Measurements from ENCODE around the gene UNC119.

The UNC119 gene

DNA sequence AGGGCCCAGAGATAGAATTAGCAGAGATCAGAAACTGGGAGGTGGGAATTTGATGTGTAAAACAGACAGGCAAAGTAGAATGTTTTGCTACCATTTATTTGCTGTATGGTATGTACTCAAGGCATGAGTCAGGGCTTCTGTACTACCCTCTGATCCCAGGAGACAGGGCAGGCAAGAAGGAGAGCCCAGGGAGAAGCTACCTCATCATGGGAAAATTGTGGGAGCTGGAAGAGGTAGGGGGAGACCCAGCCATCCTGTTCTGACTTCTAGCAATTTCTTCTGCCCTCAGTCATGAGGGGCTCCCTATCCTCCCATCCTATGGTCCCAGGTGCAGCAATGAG is 20.6 kb upstream of the UNC119 start:
- no peak for DNase-seq (ENCODE audit: low spot score)

DNA sequence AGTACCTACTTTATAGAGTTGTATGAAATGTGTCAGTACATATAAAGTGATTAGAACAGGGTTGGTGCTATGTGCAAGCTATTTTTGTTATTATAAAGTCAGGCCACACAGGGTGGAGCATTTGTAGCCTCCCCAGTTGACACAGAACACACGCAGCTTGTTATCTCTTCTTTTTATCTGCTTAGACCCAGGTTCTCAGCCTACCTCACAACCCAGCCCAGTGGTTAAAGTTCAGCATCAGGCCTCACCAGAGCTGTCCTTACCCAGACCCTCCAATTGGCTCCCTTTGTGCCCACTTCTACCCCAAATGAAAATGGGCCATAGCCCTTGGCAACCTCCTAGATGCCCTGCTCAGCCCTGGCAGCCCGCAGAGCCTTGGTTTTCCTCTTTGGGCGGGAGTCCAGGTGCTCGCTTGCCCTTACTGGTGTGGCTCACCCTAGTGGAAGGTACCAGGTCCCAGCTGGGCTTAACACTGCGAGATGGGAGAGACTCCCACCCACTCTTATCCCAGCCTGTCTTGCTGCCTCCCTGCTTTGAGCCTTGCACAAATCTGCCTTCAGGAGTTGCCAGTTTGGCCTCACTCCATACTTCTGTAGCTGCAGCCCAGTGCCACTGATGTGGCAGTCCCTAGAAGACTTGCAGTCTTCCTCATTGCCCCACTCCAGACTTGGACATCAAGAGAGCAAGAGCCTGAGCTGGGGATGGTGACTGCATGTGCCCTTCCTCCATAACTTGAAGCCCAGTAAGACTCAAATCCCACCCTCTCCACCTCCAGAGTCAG is 20.0 kb upstream of the UNC119 start:
- no peak for DNase-seq (ENCODE audit: low spot score)

DNA sequence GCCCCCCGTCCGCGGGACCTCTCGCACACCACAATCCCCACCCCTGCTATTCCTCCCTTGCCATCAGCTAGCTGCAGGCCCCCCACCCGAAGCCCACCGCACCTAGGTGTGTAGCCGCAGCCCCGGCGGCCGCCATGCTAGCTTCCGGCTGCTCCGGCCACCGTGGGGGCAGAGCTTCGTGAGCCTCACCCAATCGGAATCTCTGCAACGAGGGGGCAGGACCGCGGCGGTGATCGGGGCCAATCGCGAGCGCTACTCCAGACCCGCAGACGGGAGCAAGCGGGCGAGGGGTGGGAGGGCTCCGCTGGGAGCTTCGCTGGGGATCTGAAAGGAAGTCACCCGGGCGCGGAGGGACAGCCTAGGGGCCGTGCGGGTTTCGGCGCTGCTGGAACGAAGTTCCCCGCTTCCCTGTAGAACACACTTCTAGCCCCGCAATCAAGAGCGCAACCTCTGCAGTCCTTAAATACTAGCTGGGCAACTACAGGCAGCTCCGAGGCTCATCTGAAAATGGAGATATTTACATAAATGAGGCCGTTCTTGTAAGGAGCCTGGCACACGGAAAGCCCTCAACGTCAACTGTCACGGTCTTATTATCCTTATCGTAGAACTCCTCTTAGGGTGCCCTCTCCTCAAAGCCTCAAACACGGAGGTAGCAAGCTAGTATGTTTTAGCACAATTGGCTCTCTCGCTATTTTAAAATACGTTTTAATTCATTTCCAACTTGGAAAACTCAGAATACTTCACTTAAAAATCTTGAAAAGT is 19.1 kb upstream of the UNC119 start, which contains the start of gene PIGS:
Gene PIGS (minus strand): TSS at position 164 of the 762 bp plus-strand sequence. CDS start 28 bp downstream, at position 136.
- peak; percentile 90 for DNase-seq (ENCODE audit: low spot score)

DNA sequence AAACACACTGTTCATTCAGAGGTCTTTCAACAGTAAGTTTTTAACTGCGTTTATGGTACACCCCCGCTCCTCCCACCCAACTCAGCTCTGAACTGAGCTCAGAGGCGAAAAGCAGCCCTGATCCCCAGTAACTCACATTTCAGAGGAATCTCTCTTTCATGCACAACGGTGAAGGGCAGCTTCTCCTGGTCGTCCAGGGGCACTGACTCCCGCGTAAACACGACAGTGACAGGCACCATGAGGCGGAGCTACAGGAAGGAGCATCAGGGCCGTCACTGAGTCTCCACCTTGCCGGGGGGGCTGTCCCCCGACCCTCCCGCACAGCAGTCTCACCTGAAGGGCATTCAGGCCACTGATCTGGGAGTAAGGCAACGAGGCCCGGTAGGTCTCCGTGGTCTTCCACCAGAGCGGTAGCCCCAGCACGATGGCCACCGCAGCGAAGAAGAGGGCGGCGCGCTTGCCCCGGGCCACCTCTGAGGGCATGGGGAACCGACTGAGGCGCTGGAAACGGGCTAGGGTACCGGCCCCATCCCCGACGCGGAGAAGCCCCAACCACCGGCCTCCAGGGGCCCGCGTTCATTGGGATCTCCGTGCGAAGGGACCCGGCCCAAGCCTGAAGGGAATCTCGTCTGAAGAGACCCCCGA is 18.4 kb upstream of the UNC119 start:
- DNase-seq (ENCODE audit: low spot score): peak; percentile 45

DNA sequence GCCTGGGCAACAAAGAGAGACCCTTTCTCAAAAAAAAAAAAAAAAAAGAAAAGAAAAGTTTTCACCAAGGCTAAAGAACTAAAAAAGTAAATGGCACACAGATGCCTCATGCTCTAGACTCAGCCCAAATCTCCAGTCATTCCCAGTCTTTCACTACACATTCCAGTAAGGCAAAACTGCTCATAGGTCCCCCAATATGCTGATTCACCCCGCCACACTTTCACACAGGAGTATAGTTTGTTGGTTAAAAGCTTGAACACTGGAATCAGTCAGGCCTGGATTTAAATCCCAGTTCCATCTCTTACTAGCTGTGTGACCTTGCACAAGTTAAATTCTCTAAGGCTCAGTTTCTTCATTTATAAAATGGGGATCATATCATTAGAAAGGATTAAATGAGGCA is 17.0 kb upstream of the UNC119 start:
- DNase-seq (ENCODE audit: low spot score): no peak

DNA sequence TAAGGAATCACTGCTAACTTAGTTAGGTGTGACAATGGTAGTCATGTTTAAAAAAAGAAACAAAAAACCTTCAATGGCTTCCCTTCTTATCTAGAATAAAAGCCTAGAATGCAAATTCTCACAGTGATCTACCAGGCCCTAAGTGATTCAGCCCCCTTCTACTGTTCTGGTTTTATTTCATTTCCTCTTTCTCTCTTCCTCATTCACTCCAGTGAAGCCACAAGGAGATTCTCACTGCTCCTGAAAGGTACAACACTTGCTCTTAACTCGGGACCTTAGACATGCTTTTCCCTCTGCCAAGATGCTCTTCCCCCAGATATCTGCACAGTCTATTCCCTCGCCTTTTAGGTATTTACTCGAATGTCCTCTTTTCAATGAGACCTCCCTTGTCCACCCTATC is 15.2 kb upstream of the UNC119 start:
- no peak for DNase-seq (ENCODE audit: low spot score)

DNA sequence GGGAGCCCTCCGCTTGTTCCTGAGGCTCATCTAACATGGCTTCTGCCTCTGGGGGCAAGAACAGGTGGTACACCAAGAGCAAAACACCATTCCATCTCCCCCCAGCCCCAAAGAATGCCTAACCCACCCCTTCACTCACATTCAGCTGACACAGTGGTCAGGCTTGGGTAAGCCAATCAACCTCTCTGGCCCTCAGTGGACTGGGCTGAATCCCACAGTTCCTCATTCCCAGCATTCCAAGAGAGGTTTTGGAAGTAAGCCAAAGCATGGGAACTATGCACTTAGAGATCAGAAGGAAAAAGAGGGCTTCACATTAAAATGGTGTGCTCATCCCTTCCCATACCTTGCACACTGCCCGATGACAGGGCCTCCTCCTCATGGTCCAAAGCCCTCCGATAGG is 11.1 kb upstream of the UNC119 start:
- no peak for DNase-seq (ENCODE audit: low spot score)

DNA sequence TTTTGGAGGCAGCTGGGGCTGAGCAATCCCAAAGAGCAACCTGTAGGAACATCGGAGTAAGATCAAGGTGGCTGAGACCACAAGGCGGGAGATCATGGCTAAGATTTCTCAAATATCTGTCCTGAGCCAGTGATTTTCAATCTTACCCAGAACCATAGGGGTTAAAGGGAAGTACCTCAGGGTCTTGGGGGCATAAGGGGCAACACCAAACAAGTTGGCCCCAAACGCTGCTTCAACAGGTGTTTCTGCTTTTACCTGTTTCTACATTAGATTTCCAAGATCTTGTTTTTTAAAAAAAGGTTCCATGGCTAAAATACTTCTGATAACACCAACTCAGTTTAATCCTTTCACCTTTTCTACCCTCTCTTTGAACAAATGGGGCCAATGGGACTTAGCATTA is 2.6 kb upstream of the UNC119 start:
- DNase-seq (ENCODE audit: low spot score): no peak

DNA sequence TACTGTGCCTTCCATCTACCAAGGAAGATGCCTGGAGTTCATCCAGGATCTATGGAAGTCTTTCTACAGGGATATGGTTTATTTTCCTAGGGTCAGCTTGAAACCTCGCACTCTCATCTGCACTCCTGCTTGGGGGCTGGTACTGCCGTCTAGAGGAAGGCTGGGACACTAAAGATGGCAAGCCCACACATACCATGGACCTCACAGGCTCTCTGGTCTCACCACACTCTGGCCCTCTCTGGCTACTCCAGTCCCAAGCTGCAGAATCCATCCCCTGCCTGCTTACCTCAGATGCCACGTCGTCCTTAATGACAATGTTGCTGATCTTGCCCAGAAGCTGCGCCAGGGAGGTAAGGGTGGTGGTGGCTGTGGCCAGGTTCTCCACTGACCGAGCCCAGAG is 2.1 kb upstream of the UNC119 start:
- no peak for DNase-seq (ENCODE audit: low spot score)

DNA sequence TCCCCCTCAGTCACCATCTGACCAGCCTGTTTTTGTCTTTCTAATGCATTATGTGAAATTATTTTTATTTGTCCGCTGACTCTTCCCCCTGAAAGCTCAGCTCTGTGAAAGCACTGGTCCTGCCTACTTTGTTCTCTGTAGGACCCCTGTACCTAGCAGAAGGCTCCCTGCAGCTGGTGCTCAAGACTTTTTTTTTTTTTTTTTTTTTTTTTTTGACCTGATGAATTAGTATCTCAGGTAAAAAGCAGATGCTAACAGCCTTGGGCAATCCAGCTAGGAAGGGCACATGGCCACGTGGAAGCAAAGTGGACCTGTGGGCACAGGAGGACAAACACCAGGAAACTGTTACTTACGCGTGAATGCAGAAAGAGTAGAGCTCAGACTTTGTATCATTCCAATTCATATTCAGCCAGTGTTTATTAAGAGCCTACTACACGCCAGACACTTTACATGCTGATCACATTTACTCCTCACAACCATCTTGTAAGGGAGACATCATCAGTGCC is 629 bp upstream of the UNC119 start:
- DNase-seq (ENCODE audit: low spot score): no peak

DNA sequence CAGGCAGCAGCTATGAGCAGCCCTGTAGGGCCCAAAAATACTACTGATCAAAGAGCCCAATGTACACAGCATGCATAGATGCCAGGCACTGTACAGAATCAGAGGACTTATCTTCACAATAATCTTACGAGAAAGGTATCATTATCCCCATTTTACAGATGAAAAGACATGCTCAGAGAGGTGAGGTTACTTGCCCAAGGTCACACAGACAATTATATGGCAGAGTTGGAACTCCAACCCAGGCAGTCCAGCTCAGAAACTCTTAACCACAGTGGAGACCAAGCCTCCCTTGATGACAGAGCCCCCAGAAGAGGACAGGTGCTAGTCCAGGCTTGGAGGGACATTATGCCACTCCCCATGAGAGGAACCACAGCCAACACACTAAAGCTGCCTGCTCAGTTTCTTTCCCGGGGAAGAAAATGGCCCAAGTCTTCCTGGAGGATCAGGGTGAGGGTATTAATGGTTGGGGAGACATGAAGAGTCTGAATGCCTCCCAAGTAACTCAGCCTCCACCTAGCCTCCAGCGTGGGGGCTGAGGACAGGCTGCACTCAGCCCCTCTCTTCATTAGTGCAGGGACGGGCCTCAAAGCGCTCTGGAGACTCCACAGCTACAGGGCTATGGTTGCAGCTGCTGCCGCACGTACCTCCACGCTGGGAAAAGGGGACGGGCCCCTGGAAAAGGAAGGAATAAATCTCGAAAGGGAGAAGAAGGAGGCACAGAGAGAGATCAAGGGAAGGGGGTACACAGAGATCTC is 826 bp downstream of the UNC119 start:
- no peak for DNase-seq (ENCODE audit: low spot score)

DNA sequence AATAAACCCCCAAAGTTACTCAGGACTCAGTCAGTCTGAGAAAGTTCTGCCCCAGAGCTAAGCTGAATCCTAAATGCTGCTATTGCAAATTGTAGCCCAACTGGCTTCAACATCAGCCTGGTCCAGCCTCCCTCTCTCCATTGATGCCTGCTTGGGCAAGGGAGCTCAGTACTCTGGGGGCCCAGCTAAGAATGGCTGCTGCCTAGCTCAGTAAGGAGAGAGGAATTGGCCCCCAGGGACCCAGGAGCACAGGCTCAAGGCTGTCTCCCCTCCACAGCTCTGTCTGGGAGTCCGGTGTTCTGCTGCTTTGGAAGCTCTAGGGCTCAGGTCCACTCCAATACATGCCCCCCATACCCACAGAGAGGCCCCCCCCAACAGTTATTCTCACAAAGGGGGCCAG is 1.6 kb downstream of the UNC119 start:
- DNase-seq (ENCODE audit: low spot score): no peak

DNA sequence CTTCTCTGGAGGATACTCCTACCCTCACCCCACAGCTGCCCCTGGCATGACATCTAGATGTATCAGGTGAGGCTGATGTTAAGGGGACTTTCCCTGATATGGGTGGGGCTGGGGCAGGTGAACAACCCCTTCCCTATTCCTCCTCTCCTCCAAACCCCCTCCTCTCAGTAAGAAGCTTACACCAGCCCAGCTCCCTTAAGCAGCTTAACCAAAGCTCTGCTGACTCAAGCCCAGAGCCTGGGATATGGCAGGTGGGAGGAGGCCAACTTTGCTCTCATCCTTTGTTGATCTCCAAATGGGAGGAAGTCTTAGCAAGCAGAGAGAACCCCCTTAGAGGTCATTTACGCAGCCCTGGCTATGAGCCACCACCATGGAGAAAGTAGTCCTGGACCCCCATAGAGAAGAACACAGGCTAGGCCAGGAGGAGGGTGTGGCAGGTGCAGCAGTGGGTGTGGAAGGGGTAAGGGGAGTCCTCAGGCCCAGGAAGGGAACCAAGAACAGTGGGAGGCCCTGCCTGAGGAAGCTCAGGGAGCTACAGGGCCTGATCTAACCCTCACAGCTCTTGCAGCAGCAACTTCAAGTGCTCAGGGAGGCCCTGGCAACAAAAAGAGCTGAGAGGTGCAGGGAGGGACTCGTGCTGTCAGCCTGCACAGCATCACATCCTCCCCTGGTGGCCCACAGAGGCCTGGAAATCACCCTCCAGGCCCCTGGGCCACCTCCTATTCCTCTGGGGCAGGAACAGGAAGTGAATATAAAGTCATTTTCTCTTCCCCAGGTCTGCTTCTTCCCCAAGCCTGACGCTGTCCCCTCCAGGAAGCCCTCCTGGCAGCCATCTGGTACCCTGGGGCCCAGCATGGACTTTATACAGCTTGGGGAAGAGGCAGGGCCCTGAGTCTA is 2.9 kb downstream of the UNC119 start:
- DNase-seq (ENCODE audit: low spot score): peak; percentile 68

DNA sequence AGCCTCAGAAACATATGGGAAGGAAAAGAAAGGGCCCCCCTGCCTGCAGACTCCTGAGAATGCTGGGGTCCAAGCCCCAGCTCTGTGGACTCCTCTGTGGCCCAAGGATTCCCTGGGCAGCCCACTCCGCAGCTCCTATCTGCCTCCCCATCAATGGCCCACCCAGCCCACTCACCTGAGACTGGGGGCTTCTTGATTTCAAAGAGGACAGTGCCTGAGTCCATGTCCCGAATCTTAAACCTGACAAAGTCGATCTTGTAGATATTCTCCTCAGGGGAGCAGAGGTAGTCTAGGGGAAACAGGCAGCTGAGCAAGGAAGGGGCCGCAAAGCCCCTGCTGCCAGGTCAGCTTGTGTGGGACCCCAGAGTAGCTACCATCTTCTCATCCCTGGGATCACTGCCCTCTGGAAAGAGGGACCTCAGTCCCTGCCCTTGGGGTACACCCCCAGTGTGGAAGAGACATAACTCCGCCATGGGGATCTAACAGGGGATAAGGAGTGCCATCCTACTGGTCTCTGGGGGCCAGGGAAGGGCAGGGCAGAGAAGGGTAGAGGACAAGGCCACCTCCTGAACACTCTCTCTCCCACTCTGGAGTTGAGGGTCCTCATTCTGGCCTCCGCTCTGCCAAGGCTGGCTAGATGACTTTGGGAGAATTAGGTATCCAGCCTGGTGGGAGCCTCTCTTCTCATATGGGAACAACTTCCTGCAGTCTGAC is 3.9 kb downstream of the UNC119 start:
- DNase-seq (ENCODE audit: low spot score): no peak

DNA sequence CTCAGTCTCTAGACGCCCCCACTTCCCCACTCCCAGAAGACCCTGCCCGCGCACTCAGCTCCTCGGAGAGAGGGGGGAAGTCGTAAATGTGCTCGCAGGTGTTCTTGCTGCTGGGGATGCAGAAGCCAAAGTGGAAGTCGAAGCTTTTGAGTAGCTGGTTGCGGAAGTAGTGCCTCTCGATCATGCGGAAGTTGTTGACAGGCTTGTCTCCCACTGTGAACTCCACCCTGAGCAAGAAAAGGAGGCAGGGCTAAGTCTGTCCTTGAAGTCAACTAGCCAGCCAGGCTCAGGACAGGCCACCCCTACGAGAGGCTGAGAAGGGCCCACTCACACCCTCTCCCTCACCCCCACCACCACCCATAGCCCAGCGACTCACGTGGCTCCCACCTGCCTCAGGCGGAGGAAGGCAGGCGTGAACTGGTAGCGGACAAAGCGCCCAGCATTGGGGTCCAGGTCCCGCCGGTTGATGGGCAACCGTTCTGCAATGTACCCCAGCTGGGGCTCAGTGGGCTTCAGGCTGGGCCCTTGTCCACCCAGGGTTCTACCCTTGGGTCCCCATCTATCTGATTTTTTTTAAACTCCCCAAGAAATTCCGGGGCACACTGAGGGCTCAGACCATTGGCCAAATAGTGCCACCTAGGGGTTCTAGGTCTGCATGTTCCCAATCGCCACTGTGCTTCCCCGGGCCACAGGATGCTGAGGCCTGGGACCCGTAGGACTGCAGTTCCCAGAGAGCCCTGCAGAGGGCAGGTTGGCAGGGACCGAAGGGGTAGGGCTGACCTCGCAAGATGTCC is 4.6 kb downstream of the UNC119 start:
- peak; percentile 66 for DNase-seq (ENCODE audit: low spot score)

DNA sequence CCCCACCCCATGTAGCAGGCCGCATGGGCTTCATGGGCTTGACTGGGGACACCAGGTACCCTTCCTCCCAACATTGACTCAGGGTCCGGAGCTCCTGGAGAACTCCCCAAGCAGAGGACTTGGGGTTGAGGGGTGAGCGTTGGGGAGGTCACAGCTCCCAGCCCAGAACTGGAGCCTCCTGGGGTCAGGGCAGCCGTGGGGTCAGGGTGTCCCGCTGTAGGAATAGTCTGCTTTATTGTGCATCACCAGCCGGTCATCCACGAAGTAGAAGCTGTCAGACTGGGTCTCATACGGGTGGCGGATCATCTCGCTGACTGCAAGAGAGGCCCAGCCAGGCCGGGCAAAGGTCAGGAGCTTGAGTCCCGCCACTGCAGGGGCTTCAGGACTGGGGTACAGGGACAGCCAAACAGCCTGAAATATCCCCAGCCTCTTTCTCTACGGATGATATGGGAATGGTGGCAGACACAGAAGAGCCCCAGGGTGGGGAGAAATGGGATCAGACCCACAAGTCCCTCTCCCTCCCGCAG is 5.3 kb downstream of the UNC119 start:
- DNase-seq (ENCODE audit: low spot score): no peak

DNA sequence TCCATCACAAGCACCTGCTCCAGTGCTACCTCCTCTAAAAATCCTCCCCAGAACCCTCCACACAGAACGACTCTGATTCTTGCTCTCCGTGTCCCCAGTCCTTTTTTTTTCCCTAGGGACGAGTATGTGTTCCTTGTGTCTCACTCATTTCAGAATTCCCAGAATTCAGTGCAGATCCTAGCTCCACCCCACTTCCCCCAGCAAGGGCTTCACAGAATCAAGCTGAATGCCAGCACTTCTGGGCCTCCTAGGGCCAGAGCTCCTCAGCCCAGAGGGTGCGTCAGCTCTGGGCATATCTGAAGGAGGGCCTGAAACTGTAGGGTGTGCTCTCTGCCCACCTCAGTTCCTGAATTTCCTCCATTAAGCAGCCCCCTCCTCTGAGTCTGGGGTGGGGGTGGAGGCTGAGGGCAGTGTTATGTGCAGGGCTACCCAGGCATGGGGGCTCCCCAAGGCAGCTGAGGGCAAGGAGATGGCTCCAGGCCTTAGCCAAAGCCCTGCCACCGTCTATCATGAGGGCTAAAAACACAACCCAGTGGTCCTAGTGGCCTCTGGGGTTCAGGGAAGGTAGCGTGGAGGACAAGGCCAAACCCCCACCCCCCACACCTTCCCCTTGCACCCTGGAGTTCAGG is 6.5 kb downstream of the UNC119 start:
- DNase-seq (ENCODE audit: low spot score): no peak

DNA sequence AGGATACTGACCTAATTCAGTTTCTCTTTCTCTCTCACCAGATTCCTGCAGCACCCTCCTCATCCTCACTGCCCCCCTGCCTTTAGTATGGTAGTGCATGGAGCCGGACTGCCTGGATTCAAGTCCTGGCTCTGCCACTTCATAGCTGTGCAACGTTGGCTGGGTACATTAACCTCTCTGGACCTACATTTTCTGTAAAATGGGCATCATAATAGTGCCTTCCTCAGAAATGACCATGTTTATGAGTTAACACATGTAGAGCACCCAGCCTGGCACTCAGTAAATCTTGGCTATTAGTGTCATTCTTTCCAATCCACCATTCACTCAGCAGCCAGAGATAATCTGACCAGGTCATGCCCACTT is 7.3 kb downstream of the UNC119 start:
- DNase-seq (ENCODE audit: low spot score): no peak

All from CD4-positive, alpha-beta T cell treated with Interleukin-2 at 100 ng/mL for 4 hours (primary cell).